WERI-Rb-1 (cell line): ENCODE results near the gene STPG1.

ENCODE experiments used
- DNase-seq: peaks from one replicate; pipeline ENCODE4 v3.0.0-alpha.2; 2020
- H3K27ac ChIP-seq: fragments of 250-450 bp; sonication (Bioruptor Pico); 2 replicates; pipeline ENCODE4 v1.5.1; 2020; ENCODE audit warnings: mild to moderate bottlenecking, moderate library complexity
- H3K27me3 ChIP-seq: fragments of 250-450 bp; sonication (Bioruptor Pico); 2 replicates; pipeline ENCODE4 v1.5.1; 2021; ENCODE audit warnings: mild to moderate bottlenecking, low read depth, moderate library complexity; ENCODE audit not compliant: insufficient read depth, severe bottlenecking
- H3K36me3 ChIP-seq: fragments of 250-450 bp; sonication (Bioruptor Pico); 2 replicates; pipeline ENCODE4 v1.5.1; 2020; ENCODE audit warnings: mild to moderate bottlenecking, moderate library complexity
- H3K4me3 ChIP-seq: 2 replicates; pipeline ENCODE4 v1.5.1; 2011; ENCODE audit warnings: low read depth, mild to moderate bottlenecking, control low read depth, low read length
- H3K9me3 ChIP-seq: fragments of 250-450 bp; sonication (Bioruptor Pico); 2 replicates; pipeline ENCODE4 v1.5.1; 2021; ENCODE audit warnings: mild to moderate bottlenecking, moderate library complexity; ENCODE audit not compliant: severe bottlenecking
- CTCF ChIP-seq: IDR thresholded peaks from 2 replicates; pipeline ENCODE4 v1.5.1; 2011; ENCODE audit warnings: low read depth, mild to moderate bottlenecking, control low read depth, inconsistent platforms, low read length

The STPG1 gene

GRCh38 chr1:24347159-24347934, 66.2 kb downstream of the STPG1 start:
- H3K36me3 ChIP-seq = no peaks in the 10 kb centered on the region
- no peak for TF ChIP-seq CTCF
- H3K9me3 ChIP-seq = no peaks in the 10 kb centered on the region
- DNase-seq = no peak
- H3K4me3 ChIP-seq = no peak overlapping the region
- H3K27ac ChIP-seq = no peak overlapping the region
- no peaks in the 10 kb centered on the region for H3K27me3 ChIP-seq

GRCh38 chr1:24345334-24345733, 68.2 kb downstream of the STPG1 start:
- TF ChIP-seq CTCF = no peak

GRCh38 chr1:24344090-24344742, 69.4 kb downstream of the STPG1 start:
- no peaks in the 10 kb centered on the region for H3K9me3 ChIP-seq
- H3K27ac ChIP-seq = no peak overlapping the region
- no peak for TF ChIP-seq CTCF
- no peak for DNase-seq
- H3K36me3 ChIP-seq = no peaks in the 10 kb centered on the region
- no peak overlapping the region for H3K4me3 ChIP-seq
- no peaks in the 10 kb centered on the region for H3K27me3 ChIP-seq

More at GRCh38 chr1:24345334-24345733, 68.2 kb downstream of the STPG1 start:
- no peak for DNase-seq
- Histone ChIP-seq H3K27ac (no peak overlapping the region), H3K9me3 (no peaks in the 10 kb centered on the region), H3K27me3 (no peaks in the 10 kb centered on the region), H3K36me3 (no peaks in the 10 kb centered on the region), H3K4me3 (no peak overlapping the region)

GRCh38 chr1:24343412-24344089, 70.0 kb downstream of the STPG1 start:
- no peak overlapping the region for H3K4me3 ChIP-seq
- DNase-seq = no peak
- H3K36me3 ChIP-seq = no peaks in the 10 kb centered on the region
- no peaks in the 10 kb centered on the region for H3K9me3 ChIP-seq
- no peak for TF ChIP-seq CTCF
- no peaks in the 10 kb centered on the region for H3K27me3 ChIP-seq
- H3K27ac ChIP-seq = no peak overlapping the region

- H3K27ac ChIP-seq = no peak overlapping the region
- H3K36me3 ChIP-seq = no peaks in the 10 kb centered on the region
- no peaks in the 10 kb centered on the region for H3K9me3 ChIP-seq
- DNase-seq = no peak
- no peak for TF ChIP-seq CTCF
- H3K27me3 ChIP-seq = no peaks in the 10 kb centered on the region
- no peak overlapping the region for H3K4me3 ChIP-seq
Measured at GRCh38 chr1:24341260-24341659, 72.3 kb downstream of the STPG1 start.
